GM21576 (cell line): ENCODE data around the gene HDAC4.

ENCODE experiments used
- ATAC-seq: cut with Tn5 transposase; IDR thresholded peaks from one replicate; pipeline ENCODE4 v1.9.1; 2021; ENCODE audit warnings: mild to moderate bottlenecking, moderate library complexity; ENCODE audit not compliant: unreplicated experiment

HDAC4 gene

DNA sequence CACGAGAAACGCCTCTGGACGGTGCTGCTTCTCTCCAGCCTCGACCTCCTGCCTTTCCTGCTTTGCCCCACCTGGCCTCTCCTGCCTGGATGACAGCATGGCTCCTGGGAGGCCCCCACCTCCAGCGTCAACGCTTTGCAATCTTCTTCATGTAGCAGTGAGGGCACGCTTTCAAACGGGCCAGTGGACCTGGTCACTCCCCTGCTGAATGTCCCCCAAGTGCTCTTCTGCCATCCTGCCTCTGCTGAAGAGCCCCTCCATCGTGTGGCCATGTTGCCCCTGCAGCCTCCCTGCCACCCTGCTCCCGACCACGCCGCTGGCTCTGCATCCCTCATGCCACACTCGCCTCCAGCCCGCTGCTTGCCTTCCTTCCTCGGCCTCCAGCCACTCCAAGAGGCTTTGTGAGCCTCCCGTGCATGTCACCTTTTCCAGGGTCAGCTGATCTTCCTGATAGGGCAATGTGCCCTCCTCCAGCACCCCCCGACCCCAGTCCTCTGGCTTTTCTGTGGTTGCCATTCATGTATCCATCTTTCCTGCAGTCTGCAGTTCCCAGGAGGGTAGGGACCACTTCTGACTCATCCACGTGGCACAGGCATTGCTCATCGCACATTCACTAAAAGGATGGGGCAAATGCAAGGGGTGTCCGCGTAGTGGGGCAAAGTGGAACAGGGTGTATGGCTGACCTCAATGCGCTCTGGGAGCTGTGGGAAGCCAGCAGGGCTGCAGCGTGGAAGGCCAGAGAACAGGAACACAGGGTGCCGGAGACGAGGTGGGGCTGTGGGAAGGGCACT is 284.2 kb downstream of the HDAC4 start:
- no peak for ATAC-seq

DNA sequence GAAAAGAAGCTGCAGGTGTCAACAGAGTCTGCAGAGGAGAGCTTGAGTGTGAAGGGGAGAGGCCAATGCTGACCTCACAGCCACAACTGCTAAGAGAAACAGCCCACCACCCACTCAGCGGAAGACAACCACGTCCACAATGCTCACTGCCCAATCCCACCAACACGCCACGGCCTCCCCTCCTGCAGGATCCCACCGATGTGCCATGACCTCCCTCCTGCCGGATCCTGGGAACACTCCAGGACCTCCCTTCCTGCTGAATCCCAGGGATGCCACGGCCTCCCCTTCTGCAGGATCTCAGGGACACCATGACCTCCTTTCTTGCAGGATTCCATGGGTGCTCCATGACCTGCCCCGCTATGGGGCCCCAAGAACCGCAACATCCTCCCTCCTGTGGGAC is 285.2 kb downstream of the HDAC4 start:
- ATAC-seq: no peak

DNA sequence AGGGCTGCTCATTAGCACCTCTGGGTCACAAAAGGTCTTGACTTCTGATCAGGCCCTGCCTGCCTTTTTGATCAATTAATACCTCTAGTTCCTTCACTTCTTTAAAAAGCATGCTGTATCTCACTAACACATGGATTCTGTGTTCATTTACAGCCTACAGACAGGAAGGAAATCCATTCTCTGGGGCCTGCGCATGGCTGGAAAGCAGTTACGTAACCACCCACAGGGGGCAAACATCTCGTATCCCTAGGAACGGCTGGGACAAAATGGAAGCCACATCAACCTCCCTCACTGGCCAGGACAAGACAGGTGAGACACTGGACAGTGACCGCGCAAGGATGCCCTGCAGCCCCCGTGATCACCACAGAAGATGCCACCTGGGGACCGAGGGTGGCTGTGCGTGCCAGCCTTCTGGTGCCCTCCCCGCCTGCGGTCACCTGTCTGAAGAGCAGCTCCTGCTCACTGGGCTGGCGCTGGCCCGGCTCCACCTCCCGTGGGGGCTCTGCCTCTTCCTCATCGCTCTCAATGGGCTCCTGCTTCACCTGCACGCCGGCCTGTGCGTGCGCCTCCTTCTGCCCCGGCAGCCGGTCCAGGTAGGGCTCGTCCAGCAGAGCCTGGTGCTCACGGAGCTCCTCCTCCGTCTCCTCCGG is 286.1 kb downstream of the HDAC4 start:
- ATAC-seq: no peak

DNA sequence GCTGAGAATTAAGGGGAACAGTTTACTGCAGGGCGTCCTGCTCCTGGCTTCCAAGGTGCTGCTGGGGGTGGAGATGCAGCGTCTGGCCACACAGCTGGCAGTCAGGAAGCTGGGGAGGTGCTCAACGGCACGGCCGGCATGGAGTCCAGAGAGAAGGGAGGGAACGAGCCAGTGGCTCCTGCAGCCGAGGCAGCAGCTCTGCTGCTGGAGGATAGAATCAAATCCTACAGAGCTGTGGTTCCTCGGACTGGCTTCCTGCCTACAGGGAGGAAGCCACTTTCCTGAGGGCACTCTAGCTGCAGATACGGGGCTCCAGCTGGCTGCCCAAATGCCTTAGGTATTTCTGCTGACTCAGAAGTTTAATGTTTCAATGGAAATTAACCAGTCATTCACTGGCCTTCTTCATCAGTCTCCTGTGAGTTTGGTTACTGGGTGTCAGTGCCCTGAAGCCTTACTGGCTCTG is 286.7 kb downstream of the HDAC4 start:
- ATAC-seq: no peak

DNA sequence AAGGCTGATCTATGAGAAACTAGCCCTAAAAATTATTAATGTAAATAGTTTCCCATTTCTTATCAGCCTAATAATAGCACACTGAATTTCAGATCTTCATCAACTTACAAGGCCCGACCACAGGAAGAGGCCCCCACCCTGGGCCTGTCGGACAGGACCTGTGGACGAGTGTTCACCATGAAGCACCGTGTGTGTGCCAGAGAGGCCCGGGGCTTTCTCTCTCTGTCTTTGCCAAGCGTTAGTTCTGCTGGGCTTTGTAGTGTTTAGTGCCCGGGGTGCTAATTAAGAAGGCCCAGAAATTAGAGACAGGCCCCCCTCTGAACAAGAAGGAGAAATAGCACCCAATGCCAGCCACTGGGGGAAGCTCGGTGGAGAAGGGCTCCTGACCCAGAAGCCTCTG is 287.2 kb downstream of the HDAC4 start:
- no peak for ATAC-seq

DNA sequence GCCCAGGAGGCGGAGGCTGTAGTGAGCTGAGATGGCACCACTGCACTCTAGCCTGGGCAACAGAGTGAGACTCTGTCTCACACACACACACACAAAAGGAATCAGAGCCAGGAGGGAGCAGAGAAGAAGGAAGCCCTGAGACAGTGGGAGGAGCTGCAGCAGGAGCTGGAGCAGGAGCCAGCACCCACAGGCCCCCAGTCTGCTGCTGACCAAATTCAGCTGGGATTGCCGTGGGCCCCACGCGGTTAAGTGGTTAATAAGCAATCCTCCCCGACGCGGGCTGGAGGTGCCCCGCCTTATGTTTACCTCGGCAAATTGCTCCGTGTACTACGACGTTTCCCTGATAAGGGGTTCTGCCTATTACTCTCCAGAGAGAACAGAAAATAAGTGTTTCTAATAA is 287.6 kb downstream of the HDAC4 start:
- no peak for ATAC-seq

DNA sequence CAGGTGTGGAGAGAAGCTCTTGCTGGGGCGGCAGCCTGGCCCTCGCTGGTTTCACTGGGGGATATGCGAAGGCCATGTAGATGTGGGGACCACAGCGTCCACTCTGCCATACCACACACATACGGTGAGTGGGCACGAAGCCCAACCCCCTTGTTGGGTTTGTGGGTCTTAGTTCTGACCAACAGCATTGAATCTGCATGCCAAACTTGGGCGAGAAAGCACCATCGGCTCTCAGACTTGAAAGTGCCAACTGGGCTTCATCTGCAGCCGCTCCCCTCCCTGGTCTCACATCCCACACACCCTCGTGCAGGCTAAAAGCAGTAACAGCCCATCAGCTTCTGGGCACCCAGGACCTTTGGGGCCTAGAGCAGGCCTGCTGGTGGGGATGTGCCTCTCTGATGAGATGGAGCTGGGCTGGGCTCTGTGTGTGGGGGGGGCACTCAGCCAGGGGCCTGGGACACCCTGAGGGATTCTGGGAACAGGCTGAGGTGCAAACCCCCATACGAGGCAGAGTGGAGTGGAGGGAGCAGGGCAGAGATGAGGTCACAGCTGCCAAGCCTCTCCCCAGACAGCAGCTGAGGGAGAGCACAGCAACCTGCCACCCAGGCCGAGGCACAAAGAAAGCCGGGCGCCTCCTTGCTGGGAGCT is 288.6 kb downstream of the HDAC4 start:
- no peak for ATAC-seq

DNA sequence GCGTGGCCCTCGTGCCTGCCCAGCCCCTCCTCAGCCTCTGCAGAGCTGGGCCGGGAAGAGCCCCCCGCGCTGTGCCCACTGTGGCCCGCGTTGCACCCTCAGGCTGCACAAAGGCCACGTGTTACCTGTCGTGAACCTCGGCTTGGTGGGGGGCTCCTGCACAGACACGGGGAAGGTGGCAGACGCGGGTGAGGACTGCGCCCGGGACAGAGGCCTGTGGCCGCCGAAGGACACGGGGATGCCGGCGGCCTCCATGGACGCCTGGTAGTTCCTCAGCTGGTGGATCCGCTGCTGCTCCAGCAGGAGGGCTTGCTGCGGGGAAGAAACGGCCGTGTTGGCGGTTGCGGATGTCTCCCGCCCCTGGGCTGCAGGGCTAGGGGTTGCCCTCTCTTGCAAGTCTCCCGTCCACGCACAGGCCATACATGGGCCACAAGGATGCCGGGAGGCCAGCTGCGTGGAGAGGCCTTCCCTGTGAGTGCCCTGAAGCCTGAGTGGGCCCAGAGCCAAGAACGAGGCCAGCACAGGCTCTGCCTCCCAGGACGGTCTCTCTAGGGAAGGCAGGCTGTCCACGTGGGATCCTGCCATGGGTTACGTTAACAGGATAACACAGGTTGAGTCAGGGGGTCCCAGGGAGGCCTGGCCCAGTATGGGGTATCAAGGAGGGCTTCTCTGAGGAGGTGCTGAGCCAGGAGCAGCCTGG is 289.3 kb downstream of the HDAC4 start:
- no peak for ATAC-seq

DNA sequence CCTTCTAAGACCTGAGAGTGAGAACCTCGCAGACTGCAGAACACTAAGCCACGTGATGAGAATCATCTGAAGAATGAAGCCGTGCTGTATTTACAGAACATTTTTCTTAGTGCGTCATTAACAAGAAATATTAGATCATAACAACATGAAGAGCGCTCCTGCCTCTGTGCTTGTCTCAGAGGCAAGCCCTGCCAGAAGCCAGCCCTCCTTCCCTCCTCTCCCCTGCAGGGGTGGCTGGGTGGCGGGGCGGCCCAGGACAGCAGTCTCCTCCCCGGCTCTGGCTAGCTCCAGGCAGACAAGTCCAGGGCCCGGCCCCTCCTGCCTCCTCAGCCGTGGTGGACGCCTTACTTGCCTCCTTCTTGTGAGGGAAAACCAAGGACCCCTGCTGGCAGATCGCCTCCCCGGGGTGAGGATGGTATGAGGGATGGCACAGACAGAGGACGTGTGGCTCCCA is 290.2 kb downstream of the HDAC4 start:
- no peak for ATAC-seq

DNA sequence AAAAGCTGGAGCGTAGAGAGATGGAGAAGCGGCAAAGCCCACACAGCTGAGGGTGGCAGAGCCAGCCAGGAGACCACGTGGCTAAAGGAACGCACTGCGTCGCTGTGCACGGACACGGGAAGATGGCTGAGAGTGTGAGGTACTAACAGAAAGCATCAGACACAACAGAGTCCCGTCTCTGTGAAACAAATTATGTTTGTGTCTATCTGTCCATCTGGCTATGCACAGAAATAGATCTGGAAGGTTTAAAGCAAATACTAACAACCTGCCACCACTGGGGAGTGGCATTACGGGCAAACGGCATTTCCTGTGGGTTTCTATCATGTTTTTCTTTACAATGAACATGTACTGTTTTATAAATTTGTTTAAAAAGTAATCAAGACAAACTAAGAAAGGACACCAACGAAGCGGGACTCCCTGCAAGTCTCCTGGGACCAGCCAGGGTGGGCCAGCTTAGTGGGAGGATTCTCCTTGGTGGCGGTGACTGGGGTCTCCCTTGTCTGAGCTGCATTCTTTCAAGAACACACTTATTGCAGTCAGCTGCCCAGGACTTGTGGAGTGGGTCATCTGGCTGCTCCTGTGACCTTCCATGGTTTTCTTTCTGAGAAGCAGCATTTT is 290.8 kb downstream of the HDAC4 start:
- ATAC-seq: no peak

DNA sequence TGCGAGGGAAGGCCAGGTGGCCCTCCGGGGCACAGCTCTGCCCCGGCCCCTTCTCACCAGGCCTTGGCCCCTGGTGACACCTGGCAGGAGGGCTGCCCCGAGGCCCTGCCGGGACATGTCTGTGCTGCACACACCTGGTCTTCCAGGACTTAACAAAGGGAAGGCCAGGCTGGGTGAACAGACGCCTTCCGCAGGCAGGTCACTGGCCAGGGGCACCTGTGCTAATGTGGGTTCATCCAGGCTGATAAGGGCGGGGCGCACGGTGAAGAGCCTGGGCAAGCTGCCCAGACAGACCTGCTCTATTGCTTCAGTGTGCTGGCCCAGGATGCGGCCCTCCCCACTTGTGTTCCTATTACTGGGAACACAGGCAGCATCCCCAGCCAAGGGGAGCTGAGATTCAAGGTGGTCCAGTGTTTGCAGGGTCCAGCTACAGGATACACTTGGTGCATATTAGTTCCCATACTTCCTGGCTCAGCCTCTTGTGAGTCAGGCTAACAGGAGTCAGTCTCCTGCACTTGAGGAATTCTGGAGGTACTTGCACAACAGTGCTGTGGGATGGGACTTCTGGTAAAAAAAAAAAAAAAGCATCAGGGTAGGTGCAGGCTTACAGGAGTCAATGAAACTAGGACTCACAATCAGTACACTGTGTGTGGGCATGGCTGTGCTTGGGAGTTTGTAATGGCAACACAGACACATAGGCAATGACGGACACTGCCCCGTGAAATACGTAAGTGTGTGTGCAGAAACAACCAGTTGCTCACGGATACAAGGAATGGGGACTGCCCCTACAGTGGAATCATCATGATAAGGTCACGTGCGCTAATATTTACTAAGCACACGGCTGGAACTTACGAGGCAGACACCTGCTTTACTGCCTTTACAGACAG is 291.5 kb downstream of the HDAC4 start:
- no peak for ATAC-seq

DNA sequence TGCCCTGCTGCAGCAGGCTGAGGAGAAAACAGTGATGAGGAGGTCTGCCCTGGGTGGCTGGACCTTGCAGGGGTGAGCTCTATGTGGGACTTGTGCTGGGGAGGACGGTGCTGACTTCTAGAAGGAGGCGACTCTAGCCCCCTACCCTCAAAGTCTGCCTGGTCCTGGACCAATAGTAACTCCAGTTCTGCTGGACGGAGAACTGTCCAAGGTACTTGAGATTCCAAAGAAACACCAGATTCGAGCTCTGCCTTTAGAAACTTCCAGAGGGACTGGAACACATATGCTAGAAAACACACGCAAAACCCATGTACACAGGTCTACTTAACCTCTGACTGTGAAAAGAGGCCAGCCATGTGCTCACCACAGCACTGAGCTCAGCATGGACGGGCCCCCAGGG is 292.4 kb downstream of the HDAC4 start:
- ATAC-seq: no peak

DNA sequence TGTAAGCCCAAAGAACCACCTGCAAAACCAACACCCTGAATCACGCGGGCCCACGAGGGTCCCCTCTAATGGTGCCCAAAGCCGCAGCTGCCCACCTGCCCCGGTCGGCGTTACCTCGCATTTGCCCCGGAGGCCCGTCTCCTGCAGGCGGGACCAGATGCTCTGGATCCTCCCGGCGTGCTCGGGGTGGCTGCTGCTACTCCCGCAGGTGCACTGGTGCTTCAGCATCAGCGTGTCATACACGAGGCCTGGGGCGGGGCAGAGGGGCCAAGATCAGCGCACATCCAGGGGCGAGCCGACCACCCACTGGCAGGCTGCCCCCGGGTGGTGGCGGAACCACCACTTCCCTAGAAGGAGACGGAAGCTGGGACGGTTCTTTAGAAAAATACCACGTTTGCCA is 292.9 kb downstream of the HDAC4 start:
- no peak for ATAC-seq

DNA sequence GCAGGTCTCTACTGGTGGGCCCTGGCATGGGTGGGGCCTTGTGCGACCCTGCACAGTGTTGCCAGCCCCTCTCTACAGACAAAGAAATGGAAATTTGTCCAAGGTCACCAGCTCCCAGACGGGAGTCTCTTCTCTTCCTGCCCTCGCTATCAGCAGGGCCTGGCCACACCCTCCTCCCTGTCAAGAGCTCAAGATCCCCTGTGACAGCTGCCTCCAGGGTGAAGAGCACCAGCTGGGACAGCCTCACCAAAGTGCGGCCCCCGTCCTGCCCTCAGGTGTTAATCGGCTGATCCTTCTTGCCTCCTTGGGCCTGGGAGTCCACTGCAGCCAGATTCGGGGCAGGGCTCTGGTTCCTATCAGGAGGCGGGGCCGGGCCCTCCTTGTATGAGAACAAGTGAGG is 293.9 kb downstream of the HDAC4 start:
- ATAC-seq: no peak

DNA sequence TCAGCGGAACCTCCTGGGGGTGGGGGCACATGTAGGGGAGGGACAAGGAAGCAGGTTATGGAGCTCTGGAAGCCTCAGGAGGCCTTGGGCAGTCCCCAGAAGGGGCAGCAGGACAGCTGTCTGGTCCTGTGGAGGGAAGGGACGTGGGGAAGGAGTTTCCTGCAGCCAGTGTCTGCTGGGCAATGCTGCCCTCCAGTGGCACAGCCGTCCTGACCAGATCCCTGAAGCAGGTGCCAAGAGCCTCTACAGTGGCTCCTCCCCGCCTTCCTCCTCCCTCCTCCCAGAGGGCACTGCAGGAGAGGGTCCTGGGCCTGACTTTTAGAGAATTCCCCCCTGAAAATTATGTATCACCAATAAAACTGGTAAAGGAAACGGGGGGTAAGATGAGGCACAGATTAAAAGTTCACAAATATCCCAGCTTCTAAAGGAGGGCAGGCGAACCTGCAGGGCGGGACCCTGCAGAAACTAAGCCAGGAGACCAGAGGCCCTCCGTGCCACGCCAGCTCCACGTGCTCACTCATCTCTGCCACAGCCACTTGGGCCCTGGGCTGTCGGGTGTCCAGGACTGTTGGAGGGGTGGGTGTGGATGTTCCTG is 294.4 kb downstream of the HDAC4 start:
- no peak for ATAC-seq

DNA sequence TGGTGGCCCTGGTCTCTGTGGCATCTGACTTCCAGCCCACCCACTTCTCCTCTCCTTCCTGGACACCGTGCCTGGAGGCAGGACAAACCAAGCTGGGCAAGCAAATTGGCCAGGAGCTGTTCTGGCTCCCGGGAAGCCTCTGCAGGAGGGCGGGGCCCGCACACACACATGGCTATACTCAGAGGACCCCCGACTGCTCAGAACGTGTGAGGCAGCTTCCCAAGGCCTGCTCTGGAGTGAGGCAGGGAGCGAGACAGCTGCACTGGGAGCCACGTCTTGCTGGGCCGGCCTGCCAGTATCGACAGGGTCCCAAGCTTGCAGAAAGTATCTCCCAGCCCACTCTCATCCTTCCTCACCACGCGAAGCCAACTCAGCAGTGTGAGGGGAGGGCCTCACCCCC is 295.6 kb downstream of the HDAC4 start:
- ATAC-seq: no peak

DNA sequence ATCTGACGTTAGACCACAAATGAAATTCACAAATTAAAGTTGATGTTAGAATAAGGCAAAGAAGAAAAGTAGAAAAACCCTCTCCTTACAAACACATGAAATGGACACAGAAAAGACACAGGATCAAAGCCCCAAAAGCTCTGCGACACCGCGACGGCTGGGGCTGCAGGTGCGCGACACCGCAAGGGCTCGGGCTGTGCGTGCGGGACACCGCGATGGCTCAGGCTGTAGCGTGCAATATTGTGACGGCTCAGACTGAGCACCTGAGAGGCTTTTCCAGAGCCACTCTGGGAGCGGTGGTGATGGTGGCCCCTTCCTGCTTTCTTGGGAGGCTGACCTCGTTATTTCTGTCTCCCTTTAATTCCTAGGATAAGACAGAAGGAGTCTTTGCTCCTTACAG is 296.0 kb downstream of the HDAC4 start:
- ATAC-seq: no peak

DNA sequence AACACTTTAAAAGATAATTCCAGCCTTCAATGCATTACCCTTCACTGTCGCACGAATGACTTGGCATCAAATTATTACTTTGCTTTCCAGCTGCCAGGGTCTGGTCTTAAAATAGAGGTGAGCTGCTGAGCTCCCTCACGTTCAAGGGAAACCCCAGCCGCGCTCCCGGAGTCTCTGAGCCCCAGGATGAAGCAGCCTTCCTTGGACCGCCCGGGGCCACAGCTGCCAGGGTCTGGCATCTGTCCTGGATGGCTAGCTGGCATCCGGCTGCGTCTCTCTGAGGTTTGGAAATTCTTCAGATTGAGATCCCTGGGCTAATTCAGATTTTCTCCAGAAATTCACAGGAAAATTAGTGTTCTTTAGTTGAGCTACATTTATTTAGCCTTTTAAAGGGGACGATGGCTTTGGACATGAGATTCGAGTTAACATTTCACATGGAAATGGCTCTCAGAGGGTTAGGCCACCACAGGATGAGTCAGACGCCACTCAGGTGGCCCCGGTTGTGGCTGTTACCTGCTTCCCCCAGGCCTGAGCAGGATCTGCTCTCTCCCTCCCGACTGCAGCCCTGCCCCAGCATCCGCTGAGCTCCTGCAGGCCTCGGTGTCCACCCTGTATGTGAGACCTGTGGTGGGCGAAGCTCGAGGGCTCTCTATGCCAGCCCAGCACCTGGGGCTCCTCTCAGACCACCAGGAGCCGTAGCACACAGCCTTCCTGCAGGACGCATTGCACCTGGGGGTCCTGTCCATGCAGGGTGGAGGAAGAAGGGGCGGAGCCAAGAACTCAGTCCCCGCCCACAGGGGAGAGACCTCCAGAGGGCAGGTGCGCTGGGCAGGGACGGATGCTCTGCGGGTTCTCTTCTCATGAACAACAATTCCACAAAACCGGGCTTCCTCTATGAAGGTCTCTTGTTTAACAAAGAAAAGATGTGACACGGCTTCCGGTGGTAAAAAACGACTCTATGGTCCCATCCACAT is 297.4 kb downstream of the HDAC4 start:
- no peak for ATAC-seq
